H1 (cell line): Measurements from ENCODE around the gene RUFY1. TPM values are rescaled to one million over a fixed set of nuclear protein-coding genes. Genes with fewer than 3 reads are reported as not detected.

ENCODE experiments used
- CTCF ChIA-PET: fragments of 300-600 bp; sonication (Branson Sonifier 250); formaldehyde crosslinking; loops from one replicate; lab custom pipeline; 2021; ENCODE audit not compliant: partially characterized antibody; lab: Charles Lee
- POLR2A ChIA-PET: fragments of 300-600 bp; sonication (Branson Sonifier 250); formaldehyde crosslinking; loops from one replicate; lab custom pipeline; 2021; ENCODE audit warnings: inconsistent platforms; ENCODE audit not compliant: partially characterized antibody; lab: Charles Lee
- DNase-seq, 2 experiments: peaks; one replicate each; pipeline versions ENCODE4 v3.0.0 to v3.0.0-alpha.2; 2010 to 2022; ENCODE audit warnings: low spot score in 2 of 2, low read depth in 1 of 2, mixed read lengths in 1 of 2
- FAIRE-seq: peaks from 2 replicates; lab custom pipeline; 2011; peaks lifted over from hg19 to GRCh38; lab: Jason Lieb, UNC
- H2AFZ ChIP-seq: 2 replicates; pipeline ENCODE4 v1.8.1; 2012; ENCODE audit warnings: low read length, inconsistent platforms
- H2AK5ac ChIP-seq: 2 replicates; pipeline ENCODE4 v1.6.1; 2013; ENCODE audit warnings: low read depth, low read length
- H2BK120ac ChIP-seq: replicated peaks from 2 replicates; pipeline ENCODE3; 2013; ENCODE audit warnings: low read depth, low read length, inconsistent platforms
- H2BK12ac ChIP-seq: 2 replicates; pipeline ENCODE4 v1.6.1; 2013; ENCODE audit warnings: low read depth, low read length
- H2BK15ac ChIP-seq: 2 replicates; pipeline ENCODE4 v1.6.1; 2013; ENCODE audit warnings: low read length
- H2BK20ac ChIP-seq: 2 replicates; pipeline ENCODE4 v1.6.1; 2013; ENCODE audit warnings: low read length
- H2BK5ac ChIP-seq: 2 replicates; pipeline ENCODE4 v1.6.1; 2013; ENCODE audit warnings: low read depth, low read length
- H3K14ac ChIP-seq: 2 replicates; pipeline ENCODE4 v1.6.1; 2013; ENCODE audit warnings: inconsistent platforms; ENCODE audit not compliant: insufficient read length
- H3K18ac ChIP-seq: 2 replicates; pipeline ENCODE4 v1.6.1; 2013; ENCODE audit warnings: low read length; ENCODE audit errors: extremely low read depth
- H3K23ac ChIP-seq: 2 replicates; pipeline ENCODE4 v1.6.1; 2013; ENCODE audit warnings: inconsistent platforms; ENCODE audit not compliant: insufficient read length
- H3K23me2 ChIP-seq: 2 replicates; pipeline ENCODE4 v1.6.1; 2013; ENCODE audit warnings: low read depth, low read length
- H3K27ac ChIP-seq: 2 replicates; pipeline ENCODE4 v1.6.1; 2011; ENCODE audit warnings: low read depth, low read length, inconsistent platforms
- H3K27me3 ChIP-seq, 4 experiments: replicated peaks in 1 of 4; 1 replicate in 1 of 4; 2 replicates in 3 of 4; pipeline versions ENCODE4 v1.6.1 to v1.8.1; 2011 to 2013; ENCODE audit warnings: low read length in 3 of 4, mild to moderate bottlenecking in 3 of 4, inconsistent platforms in 2 of 4, mixed read lengths in 2 of 4, moderate library complexity in 1 of 4; ENCODE audit not compliant: control insufficient read depth in 3 of 4, insufficient read depth in 3 of 4; ENCODE audit errors: extremely low read depth in 1 of 4
- H3K36me3 ChIP-seq, 4 experiments: 2 replicates each; pipeline versions ENCODE4 v1.6.1 to v1.8.1; 2011 to 2013; ENCODE audit warnings: mild to moderate bottlenecking in 4 of 4, low read length in 3 of 4, moderate library complexity in 2 of 4, control low read depth in 1 of 4, inconsistent platforms in 1 of 4; ENCODE audit not compliant: insufficient read depth in 4 of 4, control insufficient read depth in 2 of 4
- H3K4ac ChIP-seq: replicated peaks from 2 replicates; pipeline ENCODE3; 2013; ENCODE audit warnings: low read length, low read depth, mixed read lengths, inconsistent platforms; ENCODE audit not compliant: insufficient read length
- H3K4me1 ChIP-seq, 4 experiments: replicated peaks in 1 of 4; 1 replicate in 1 of 4; 2 replicates in 3 of 4; pipeline versions ENCODE4 v1.6.1 to v1.8.1; 2011 to 2013; ENCODE audit warnings: low read length in 3 of 4, inconsistent platforms in 2 of 4, mixed read lengths in 1 of 4; ENCODE audit not compliant: insufficient read depth in 4 of 4, control insufficient read depth in 3 of 4
- H3K4me2 ChIP-seq, 2 experiments: 2 replicates each; pipeline versions ENCODE4 v1.6.1 to v1.8.1; 2011 to 2013; ENCODE audit warnings: low read depth in 2 of 2, low read length in 2 of 2, control low read depth in 1 of 2, inconsistent platforms in 1 of 2, mild to moderate bottlenecking in 1 of 2; ENCODE audit not compliant: insufficient read depth in 1 of 2
- H3K4me3 ChIP-seq, 4 experiments: fragments of 200-600, 300-600 bp in 1 of 4; sonication (generic), shearing (Covaris generic), sonication (Bioruptor Twin) in 1 of 4; 2 replicates each; pipeline versions ENCODE4 v1.5.1 to v1.8.1; 2011 to 2016; ENCODE audit warnings: low read length in 4 of 4, low read depth in 3 of 4, control low read depth in 2 of 4, inconsistent platforms in 2 of 4, mild to moderate bottlenecking in 2 of 4, mixed read lengths in 1 of 4, moderate library complexity in 1 of 4; ENCODE audit not compliant: insufficient read depth in 2 of 4; ENCODE audit errors: extremely low read depth in 1 of 4
- H3K56ac ChIP-seq: replicated peaks from 2 replicates; pipeline ENCODE3; 2013; ENCODE audit warnings: low read depth, mild to moderate bottlenecking, mixed read lengths, low read length, inconsistent platforms; ENCODE audit not compliant: insufficient read length
- H3K79me1 ChIP-seq: 2 replicates; pipeline ENCODE4 v1.6.1; 2013; ENCODE audit warnings: low read depth, low read length, control low read depth
- H3K79me2 ChIP-seq, 2 experiments: 2 replicates each; pipeline versions ENCODE4 v1.6.1 to v1.8.1; 2012 to 2013; ENCODE audit warnings: low read length in 2 of 2, mild to moderate bottlenecking in 2 of 2, inconsistent platforms in 1 of 2; ENCODE audit not compliant: insufficient read depth in 2 of 2, control insufficient read depth in 1 of 2
- H3K9ac ChIP-seq, 4 experiments: replicated peaks in 1 of 4; 1 replicate in 1 of 4; 2 replicates in 3 of 4; pipeline versions ENCODE4 v1.6.1 to v1.8.1; 2011 to 2013; ENCODE audit warnings: low read depth in 3 of 4, low read length in 3 of 4, control low read depth in 2 of 4, mild to moderate bottlenecking in 2 of 4, moderate library complexity in 2 of 4, inconsistent platforms in 1 of 4; ENCODE audit errors: extremely low read depth in 1 of 4
- H3K9me3 ChIP-seq, 2 experiments: 2 replicates each; pipeline versions ENCODE4 v1.6.1 to v1.8.1; 2012 to 2013; ENCODE audit warnings: mild to moderate bottlenecking in 2 of 2, moderate library complexity in 2 of 2, control low read depth in 1 of 2, inconsistent platforms in 1 of 2, low read depth in 1 of 2, low read length in 1 of 2, mixed read lengths in 1 of 2; ENCODE audit not compliant: insufficient read depth in 2 of 2
- H4K20me1 ChIP-seq, 2 experiments: replicated peaks in 1 of 2; 2 replicates each; pipeline versions ENCODE3 to v1.8.1; 2011 to 2013; ENCODE audit warnings: inconsistent platforms in 2 of 2, low read length in 2 of 2, mild to moderate bottlenecking in 1 of 2; ENCODE audit not compliant: insufficient read depth in 2 of 2, control insufficient read depth in 1 of 2
- H4K5ac ChIP-seq: 2 replicates; pipeline ENCODE4 v1.6.1; 2013; ENCODE audit warnings: low read length, low read depth, mixed read lengths, inconsistent platforms; ENCODE audit not compliant: insufficient read length
- H4K8ac ChIP-seq: 2 replicates; pipeline ENCODE4 v1.8.0; 2013; ENCODE audit warnings: mild to moderate bottlenecking, moderate library complexity, low read length, inconsistent platforms; ENCODE audit not compliant: insufficient read depth; ENCODE audit errors: extremely low read depth
- H4K91ac ChIP-seq: replicated peaks from 2 replicates; pipeline ENCODE3; 2013; ENCODE audit warnings: low read length, mixed read lengths, inconsistent platforms; ENCODE audit not compliant: insufficient read length
- CBX5 ChIP-seq: fragments of 300-800, 300-1000 bp; sonication (generic); IDR thresholded peaks from 2 replicates; pipeline ENCODE4 v1.7.1; 2016; ENCODE audit warnings: antibody characterized with exemption, low read length, low read depth
- CEBPB ChIP-seq: IDR thresholded peaks from 2 replicates; pipeline ENCODE4 v1.6.1; 2012; ENCODE audit warnings: low read depth, low read length
- CTBP2 ChIP-seq: IDR thresholded peaks from 2 replicates; pipeline ENCODE4 v1.7.0; 2011; ENCODE audit warnings: borderline replicate concordance, mild to moderate bottlenecking, moderate library complexity, mixed read lengths, low read length; ENCODE audit not compliant: insufficient read depth, insufficient read length
- POLR2A ChIP-seq, 2 experiments: IDR thresholded peaks; 1 replicate in 1 of 2; 2 replicates in 1 of 2; pipeline ENCODE4 v1.6.1; 2011; ENCODE audit warnings: low read depth in 2 of 2, low read length in 2 of 2, mild to moderate bottlenecking in 2 of 2; ENCODE audit errors: control extremely low read depth in 1 of 2
- POLR2AphosphoS5 ChIP-seq: IDR thresholded peaks from 2 replicates; pipeline ENCODE4 v1.6.1; 2011; ENCODE audit warnings: low read depth, low read length
- RAD21 ChIP-seq, 2 experiments: IDR thresholded peaks in 1 of 2; conservative IDR thresholded peaks in 1 of 2; 2 replicates each; pipeline ENCODE4 v1.6.1; 2011; ENCODE audit warnings: low read depth in 2 of 2, low read length in 2 of 2, improper control_type of control experiment in 1 of 2, inconsistent platforms in 1 of 2, mild to moderate bottlenecking in 1 of 2, moderate library complexity in 1 of 2
- RFX5 ChIP-seq: IDR thresholded peaks from 2 replicates; pipeline ENCODE4 v1.6.1; 2011; ENCODE audit warnings: low read depth, low read length, improper control_type of control experiment, borderline replicate concordance
- SIN3A ChIP-seq, 2 experiments: IDR thresholded peaks in 1 of 2; conservative IDR thresholded peaks in 1 of 2; 2 replicates each; pipeline ENCODE4 v1.6.1; 2011 to 2012; ENCODE audit warnings: low read length in 2 of 2, improper control_type of control experiment in 1 of 2, low read depth in 1 of 2, mild to moderate bottlenecking in 1 of 2
- SIRT6 ChIP-seq: IDR thresholded peaks from one replicate; pipeline ENCODE4 v1.7.1; 2012; ENCODE audit warnings: low read length, inconsistent platforms
- TAF7 ChIP-seq: optimal IDR thresholded peaks from 2 replicates; pipeline ENCODE3; 2011; ENCODE audit warnings: low read depth, mild to moderate bottlenecking, inconsistent platforms, low read length, moderate library complexity, borderline replicate concordance
- YY1 ChIP-seq: IDR thresholded peaks from 2 replicates; pipeline ENCODE4 v1.6.1; 2011; ENCODE audit warnings: low read depth, mild to moderate bottlenecking, low read length
- WGBS, 2 experiments: shearing (Covaris generic) in 1 of 2; methylation state at CpG; one replicate each; pipeline versions ENCODE4 v1.1.6 to v1.1.7; 2013 to 2015; ENCODE audit warnings: low lambda C conversion rate in 2 of 2, mixed read lengths in 2 of 2, inconsistent platforms in 1 of 2, low coverage in 1 of 2, missing lambda C conversion rate in 1 of 2; ENCODE audit not compliant: insufficient replicate concordance in 2 of 2, insufficient coverage in 1 of 2, insufficient read length in 1 of 2; ENCODE audit errors: extremely low coverage in 1 of 2, missing lambda C conversion rate in 1 of 2; 5-methylcytosine and 5-hydroxymethylcytosine counted together
- polyA plus RNA-seq, 7 experiments: library from polyadenylated mRNA; depleted of rRNA in 3 of 7; stranded (reverse) in 5 of 7; unstranded in 2 of 7; fragments of >200 nt in 5 of 7; fragments of 200-250 nt in 2 of 7; gene quantifications; 1 replicate in 5 of 7; 2 replicates in 1 of 7; 4 replicates in 1 of 7; pipeline versions ENCODE4 v1.2.1 to v1.2.3, GENCODE V29; 2011 to 2013; ENCODE audit warnings: missing spikeins in 2 of 7, mixed read lengths in 2 of 7
- total RNA-seq: library from RNA; stranded (reverse); fragmentation: NEBNext Ultra II Directional; extraction: Animal tissue kit (Norgen Biotek cat#: 25700); gene quantifications from 2 replicates; pipeline ENCODE4 v1.2.1, GENCODE V29; 2021
- TF ChIP-seq, protein P1 (sequence below), 3 experiments: IDR thresholded peaks; 1 replicate in 2 of 3; 2 replicates in 1 of 3; pipeline versions ENCODE4 v1.5.1 to v1.6.1; 2011; ENCODE audit warnings: low read length in 3 of 3, mild to moderate bottlenecking in 3 of 3, inconsistent platforms in 2 of 3, low read depth in 1 of 3, moderate library complexity in 1 of 3; ENCODE audit not compliant: insufficient read depth in 1 of 3; ENCODE audit errors: control extremely low read depth in 1 of 3

The RUFY1 gene
- total and polyA plus RNA-seq, 2 of the 8 experiments (the other 6 are each of a cell fraction or from before 2014, with no cell fraction given): 22.4 to 29.5 TPM

DNA sequence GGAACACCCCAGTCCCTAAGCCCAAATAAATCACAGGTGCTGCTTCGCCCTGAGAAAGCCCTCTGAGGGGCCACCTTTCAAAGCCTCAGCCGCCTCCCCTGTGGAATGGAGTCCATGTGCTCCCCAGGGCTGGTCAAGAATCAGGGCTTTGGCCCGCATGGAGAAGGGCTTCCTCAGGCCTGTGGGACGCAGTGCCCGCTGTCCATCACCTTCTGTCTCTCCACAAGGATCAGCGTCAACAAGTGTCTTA lies 56.5 kb downstream of the RUFY1 start:
- Histone ChIP-seq H4K20me1 (peaks cover 10 to 23% of the 10 kb centered on the region in 2 experiments), H3K18ac (no peak overlapping the region), H4K91ac (no peak overlapping the region), H3K4ac (no peak overlapping the region), H2BK12ac (no peak overlapping the region), H2BK15ac (no peak overlapping the region), H4K5ac (no peak overlapping the region), H3K23ac (no peak overlapping the region), H3K79me2 (no peaks in the 10 kb centered on the region), H2BK120ac (no peak overlapping the region), H2AK5ac (no peak overlapping the region), H3K9me3 (no peaks in the 10 kb centered on the region), H3K4me1 (no peaks in the 10 kb centered on the region), H4K8ac (no peak overlapping the region), H3K14ac (no peak overlapping the region), H3K4me3 (no peak overlapping the region), H3K4me2 (no peak overlapping the region), H3K56ac (no peak overlapping the region), H3K27ac (no peak overlapping the region), H2AFZ (no peak overlapping the region), H3K27me3 (no peaks in the 10 kb centered on the region), H3K79me1 (no peaks in the 10 kb centered on the region), H2BK5ac (no peak overlapping the region; the same call in 1 of the 2 replicates), H3K36me3 (peaks cover 26 to 75% (median 42%) of the 10 kb centered on the region in 4 experiments), H3K9ac (no peak overlapping the region), H2BK20ac (no peak overlapping the region), H3K23me2 (no peaks in the 10 kb centered on the region)
- WGBS, 2 experiments: 94% methylated on average over 6 of the region's 6 CpGs; no CpG with 5 or more reads in 1 of the 2 experiments
- DNase-seq: no peak
- CTCF ChIA-PET: interaction anchor here (1.0 to 4.9 kb wide), 8 partner anchors 9 to 63 kb away, joined by 3 to 19 read pairs (median 8); no protein-coding TSS in a partner anchor
- no peak for FAIRE-seq
- POLR2A ChIA-PET: interaction anchor here (0.6 to 20.5 kb wide), 9 partner anchors 19 to 446 kb away, joined by 3 to 351 read pairs (median 4); no protein-coding TSS in a partner anchor
- TF ChIP-seq, protein P1, sequence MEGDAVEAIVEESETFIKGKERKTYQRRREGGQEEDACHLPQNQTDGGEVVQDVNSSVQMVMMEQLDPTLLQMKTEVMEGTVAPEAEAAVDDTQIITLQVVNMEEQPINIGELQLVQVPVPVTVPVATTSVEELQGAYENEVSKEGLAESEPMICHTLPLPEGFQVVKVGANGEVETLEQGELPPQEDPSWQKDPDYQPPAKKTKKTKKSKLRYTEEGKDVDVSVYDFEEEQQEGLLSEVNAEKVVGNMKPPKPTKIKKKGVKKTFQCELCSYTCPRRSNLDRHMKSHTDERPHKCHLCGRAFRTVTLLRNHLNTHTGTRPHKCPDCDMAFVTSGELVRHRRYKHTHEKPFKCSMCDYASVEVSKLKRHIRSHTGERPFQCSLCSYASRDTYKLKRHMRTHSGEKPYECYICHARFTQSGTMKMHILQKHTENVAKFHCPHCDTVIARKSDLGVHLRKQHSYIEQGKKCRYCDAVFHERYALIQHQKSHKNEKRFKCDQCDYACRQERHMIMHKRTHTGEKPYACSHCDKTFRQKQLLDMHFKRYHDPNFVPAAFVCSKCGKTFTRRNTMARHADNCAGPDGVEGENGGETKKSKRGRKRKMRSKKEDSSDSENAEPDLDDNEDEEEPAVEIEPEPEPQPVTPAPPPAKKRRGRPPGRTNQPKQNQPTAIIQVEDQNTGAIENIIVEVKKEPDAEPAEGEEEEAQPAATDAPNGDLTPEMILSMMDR (IDR thresholded peaks at IDR 0.05; ENCODE audit: control extremely low read depth in 1 of 3, insufficient read depth in 1 of 3, low read depth in 1 of 3, low read length in 3 of 3): no peak
- TF ChIP-seq SIRT6 (no peak), CEBPB (no peak), POLR2A (IDR thresholded peaks at IDR 0.05; ENCODE audit: control extremely low read depth in 1 of 2, low read depth in 2 of 2, low read length in 2 of 2) (no peak; a peak in 1 of 3 replicates), RAD21 (IDR thresholded peaks at IDR 0.05 in 1 of 2, conservative IDR thresholded peaks at IDR 0.05 in 1 of 2; ENCODE audit: low read depth in 2 of 2, low read length in 2 of 2) (no peak), RFX5 (no peak), TAF7 (no peak), YY1 (no peak), CBX5 (no peak), SIN3A (conservative IDR thresholded peaks at IDR 0.05 in 1 of 2, IDR thresholded peaks at IDR 0.05 in 1 of 2; ENCODE audit: low read depth in 1 of 2, low read length in 2 of 2) (no peak), POLR2AphosphoS5 (no peak; the same call in 1 of the 2 replicates), CTBP2 (no peak)
